22Rv1 (cell line): ENCODE results near the gene CDC42BPB.

Experiments used
- H3K27ac ChIP-seq: fragments of 450-650 bp; 2 replicates; pipeline ENCODE4 v1.5.1; 2017
- ZFX ChIP-seq: fragments of 450-650 bp; IDR thresholded peaks from 2 replicates; pipeline ENCODE4 v1.6.1; 2017; ENCODE audit warnings: antibody characterized with exemption, borderline replicate concordance
- TF ChIP-seq, protein P1 (sequence below): fragments of 450-650 bp; IDR thresholded peaks from 2 replicates; pipeline ENCODE4 v1.5.1; 2017; ENCODE audit warnings: mild to moderate bottlenecking

Gene CDC42BPB

DNA sequence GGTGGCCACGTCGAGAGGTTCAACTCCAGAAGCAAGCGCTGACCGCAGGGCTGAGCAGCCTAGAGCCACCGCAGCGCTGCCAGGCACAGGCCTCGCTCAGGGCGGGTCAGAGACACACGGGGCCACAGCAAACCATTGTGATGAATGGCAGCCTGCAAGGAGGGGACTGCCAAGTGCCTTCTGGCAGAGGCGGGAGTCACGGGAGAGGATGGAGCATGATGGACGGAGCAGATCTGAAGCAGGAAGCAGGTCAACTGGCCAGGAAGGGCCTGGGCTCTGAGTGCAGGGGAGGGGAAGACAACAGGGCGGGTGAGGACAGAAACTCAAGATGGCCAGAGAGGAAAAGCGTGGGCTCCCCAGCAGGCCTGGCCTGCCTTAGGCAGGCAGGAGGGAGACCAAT is 49.8 kb downstream of the CDC42BPB start:
- TF ChIP-seq, protein P1, sequence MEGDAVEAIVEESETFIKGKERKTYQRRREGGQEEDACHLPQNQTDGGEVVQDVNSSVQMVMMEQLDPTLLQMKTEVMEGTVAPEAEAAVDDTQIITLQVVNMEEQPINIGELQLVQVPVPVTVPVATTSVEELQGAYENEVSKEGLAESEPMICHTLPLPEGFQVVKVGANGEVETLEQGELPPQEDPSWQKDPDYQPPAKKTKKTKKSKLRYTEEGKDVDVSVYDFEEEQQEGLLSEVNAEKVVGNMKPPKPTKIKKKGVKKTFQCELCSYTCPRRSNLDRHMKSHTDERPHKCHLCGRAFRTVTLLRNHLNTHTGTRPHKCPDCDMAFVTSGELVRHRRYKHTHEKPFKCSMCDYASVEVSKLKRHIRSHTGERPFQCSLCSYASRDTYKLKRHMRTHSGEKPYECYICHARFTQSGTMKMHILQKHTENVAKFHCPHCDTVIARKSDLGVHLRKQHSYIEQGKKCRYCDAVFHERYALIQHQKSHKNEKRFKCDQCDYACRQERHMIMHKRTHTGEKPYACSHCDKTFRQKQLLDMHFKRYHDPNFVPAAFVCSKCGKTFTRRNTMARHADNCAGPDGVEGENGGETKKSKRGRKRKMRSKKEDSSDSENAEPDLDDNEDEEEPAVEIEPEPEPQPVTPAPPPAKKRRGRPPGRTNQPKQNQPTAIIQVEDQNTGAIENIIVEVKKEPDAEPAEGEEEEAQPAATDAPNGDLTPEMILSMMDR: no peak
- no peak for TF ChIP-seq ZFX
- no peak overlapping the region for H3K27ac ChIP-seq

DNA sequence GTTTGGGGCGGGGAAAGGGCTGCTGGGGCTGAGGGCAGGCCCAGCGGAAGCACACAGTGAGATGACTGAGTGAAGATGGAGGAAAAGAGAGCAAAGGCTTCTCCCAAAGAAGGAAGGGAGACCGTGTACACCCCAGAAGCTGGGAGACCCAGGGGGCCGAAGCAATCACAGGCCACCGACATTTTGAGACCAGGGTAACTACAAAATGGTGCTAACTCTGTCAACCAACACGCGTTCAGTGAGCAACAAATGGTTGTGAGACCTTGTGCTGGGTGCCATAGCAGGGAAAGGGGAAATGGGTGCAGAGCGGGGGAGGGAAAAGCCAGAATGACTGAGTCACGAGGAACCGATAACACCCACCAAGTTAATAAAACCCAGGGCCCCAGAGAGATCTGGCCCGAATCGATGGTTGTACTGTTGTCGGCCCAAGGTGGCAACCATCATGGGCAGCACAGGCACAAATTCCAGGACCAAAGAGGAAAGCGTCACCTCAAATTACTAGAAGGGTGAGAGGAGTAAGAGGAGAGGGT is 50.3 kb downstream of the CDC42BPB start:
- H3K27ac ChIP-seq: no peak overlapping the region
- no peak for TF ChIP-seq ZFX
- TF ChIP-seq, protein P1: no peak

DNA sequence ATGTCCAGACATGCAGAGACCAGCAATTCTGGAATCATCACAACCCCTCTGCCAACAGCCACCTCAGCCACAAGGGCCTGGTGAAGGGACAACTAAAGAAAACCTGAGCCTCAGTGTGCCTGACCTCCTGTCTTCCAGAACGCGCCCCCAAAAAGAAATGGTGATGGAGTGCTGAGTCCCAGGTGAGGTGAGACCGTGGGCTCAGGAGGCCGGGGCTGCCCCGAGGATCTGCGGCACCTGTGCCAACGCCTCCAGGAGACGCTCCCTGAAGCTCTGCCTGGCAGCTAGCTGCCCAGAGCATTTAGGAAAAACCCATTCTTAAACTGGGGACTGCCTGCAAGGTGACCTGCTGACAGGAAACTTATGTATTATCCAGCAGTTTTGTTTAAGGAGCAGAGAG is 51.2 kb downstream of the CDC42BPB start:
- no peak for TF ChIP-seq ZFX
- TF ChIP-seq, protein P1: no peak
- no peak overlapping the region for H3K27ac ChIP-seq

DNA sequence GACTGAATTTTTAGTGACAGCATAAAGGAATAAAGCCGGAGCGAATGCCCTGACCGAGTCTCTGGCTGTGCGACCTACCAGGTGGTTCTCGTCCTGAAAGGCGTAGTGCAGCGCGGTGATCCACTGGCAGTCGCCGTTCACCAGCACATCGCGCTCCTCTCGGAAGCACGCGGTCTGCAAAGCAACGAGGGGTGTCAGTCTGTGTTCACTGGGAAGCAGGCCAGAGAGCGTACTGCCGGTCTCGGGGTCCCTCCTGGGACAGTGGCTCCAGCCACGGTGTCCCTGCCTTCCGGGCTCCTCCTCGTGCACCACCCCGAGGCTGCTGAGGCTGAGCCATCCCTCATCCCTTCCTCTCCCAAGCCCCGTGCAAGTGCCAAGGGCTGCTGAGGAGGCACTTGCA is 53.5 kb downstream of the CDC42BPB start:
- no peak overlapping the region for H3K27ac ChIP-seq
- TF ChIP-seq, protein P1: no peak
- TF ChIP-seq ZFX: no peak

DNA sequence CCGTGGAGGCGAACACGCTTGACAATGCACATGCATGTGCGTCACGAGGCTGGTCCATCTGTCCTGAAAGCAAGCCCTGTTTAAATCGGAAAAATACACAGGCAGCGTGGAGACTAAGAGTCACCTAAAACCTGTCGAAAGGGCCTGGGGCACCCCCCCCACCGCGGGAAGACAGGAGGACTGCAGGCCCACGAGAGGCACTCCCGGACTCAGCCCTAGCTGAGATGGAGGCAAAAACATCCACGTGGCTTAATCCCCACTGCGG is 54.1 kb downstream of the CDC42BPB start:
- TF ChIP-seq, protein P1: no peak
- no peak for TF ChIP-seq ZFX
- no peak overlapping the region for H3K27ac ChIP-seq

DNA sequence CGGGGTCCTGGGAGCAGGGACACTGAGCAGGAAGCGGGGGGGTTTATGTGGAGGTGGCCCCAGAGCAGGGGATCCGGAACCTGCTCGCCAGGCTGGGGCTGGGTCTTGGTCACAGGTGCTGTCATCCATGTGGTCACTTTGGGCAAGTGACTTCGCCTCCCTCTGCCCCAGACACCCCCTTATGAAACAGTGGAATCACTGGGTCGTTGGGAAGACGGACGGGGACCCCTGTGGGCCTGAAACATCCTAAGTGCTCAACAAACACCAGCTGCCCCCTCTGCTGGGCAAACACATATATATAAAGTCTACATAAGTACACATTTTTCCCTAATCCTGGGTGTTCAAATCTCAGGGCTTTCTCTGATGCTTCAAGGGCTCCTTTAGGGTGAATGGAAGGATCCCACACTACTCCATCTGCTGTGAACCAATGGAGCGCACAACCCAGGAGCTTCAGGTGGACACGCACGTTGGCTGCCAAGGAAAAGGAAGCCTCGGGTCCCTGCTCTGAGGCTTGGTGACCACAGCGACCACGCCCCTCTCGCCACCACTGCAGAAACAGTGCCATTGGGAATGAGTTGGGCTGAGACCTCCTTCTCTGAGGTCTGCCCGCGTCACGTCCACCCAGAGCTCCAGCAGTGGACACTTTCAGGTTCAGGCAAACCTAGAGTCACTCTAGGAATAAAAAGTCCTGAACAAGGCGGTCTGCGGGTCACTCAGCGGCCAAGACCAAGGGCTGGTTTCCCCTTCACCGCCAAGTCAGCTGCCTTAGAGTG is 54.6 kb downstream of the CDC42BPB start:
- TF ChIP-seq, protein P1: no peak
- TF ChIP-seq ZFX: no peak
- H3K27ac ChIP-seq: no peak overlapping the region

DNA sequence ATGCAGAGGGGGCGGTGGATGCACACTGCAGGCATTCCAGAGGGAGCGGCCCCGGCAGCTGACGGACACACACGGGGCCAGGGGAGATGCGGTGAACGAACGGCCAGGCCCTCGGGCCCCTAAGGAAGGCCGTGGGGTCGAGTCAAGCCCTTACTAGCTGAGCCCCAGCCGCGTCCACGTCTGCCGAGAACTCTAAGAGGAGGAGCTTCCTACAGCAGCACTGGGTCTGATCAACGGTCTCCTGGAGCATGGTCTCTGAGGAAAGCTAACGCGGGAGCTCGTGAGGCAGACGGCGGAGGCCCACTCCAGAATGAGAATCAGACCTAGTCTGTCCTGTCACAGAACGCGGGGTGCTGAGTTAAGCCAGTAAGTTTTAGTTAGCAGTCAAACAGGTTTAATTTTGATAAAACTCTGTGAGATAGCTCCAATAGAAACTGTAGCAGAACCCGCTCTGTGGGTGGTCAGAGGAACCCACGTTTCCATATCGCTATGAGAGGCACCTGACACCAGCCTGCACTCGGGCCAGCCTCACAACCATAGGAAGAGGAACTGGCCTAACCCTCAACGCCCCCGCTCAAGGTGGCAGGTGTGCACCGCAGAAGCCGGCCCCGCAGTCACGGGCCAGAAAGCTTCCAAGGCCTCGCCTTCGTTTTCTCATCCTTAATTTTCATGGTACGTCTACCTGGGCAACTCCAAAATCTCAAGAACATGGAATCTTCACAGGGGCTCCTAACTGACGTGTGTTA is 55.5 kb downstream of the CDC42BPB start:
- H3K27ac ChIP-seq: no peak overlapping the region
- TF ChIP-seq ZFX: no peak
- TF ChIP-seq, protein P1: no peak
